Breast epithelium (tissue), 3 donors: Measurements from ENCODE around the gene VWA5A.

Experiments
- CTCF ChIP-seq, 3 donors: fragments of 450-650 bp; IDR thresholded peaks; one replicate each; pipeline ENCODE4 v1.5.1; 2016 to 2017; ENCODE audit warnings: antibody characterized with exemption in 3 of 3, mild to moderate bottlenecking in 3 of 3, moderate library complexity in 3 of 3
- POLR2A ChIP-seq: fragments of 450-650 bp; IDR thresholded peaks from one replicate; pipeline ENCODE4 v1.6.1; 2016; ENCODE audit warnings: antibody characterized with exemption, mild to moderate bottlenecking, moderate library complexity
- POLR2AphosphoS5 ChIP-seq, 3 donors: sonication (generic); formaldehyde crosslinking; IDR thresholded peaks; one replicate each; pipeline ENCODE4 v1.6.1; 2017; ENCODE audit warnings: antibody characterized with exemption in 3 of 3

GRCh38 chr11:124190298-124191139 lies 75.3 kb downstream of the VWA5A start:
- TF ChIP-seq POLR2A (no peak), CTCF (IDR thresholded peaks at IDR 0.05) (no peak), POLR2AphosphoS5 (IDR thresholded peaks at IDR 0.05) (no peak)
